Endothelial cell of umbilical vein (primary cell): ENCODE measurements around the gene CHADL. TPM values are rescaled to one million over a fixed set of nuclear protein-coding genes. Genes with fewer than 3 reads are reported as not detected.

Experiments used
- BruUV-seq: library from RNA; stranded (reverse); fragments of 400-500 nt; replicated peaks from 2 replicates; lab custom pipeline; 2021; lab: Mats Ljungman, UMichigan
- CTCF ChIA-PET: fragments of 300-600, 350-600 bp; sonication (Branson Sonifier 250); formaldehyde crosslinking; loops from one replicate; lab custom pipeline; 2021; ENCODE audit warnings: antibody characterized with exemption, inconsistent platforms; lab: Charles Lee
- POLR2A ChIA-PET: fragments of 300-600, 350-600 bp; sonication (Branson Sonifier 250); formaldehyde crosslinking; loops from one replicate; lab custom pipeline; 2021; ENCODE audit warnings: antibody characterized with exemption, inconsistent platforms; lab: Charles Lee
- DNase-seq: peaks from one replicate; pipeline ENCODE4 v3.0.0-alpha.2; 2011; ENCODE audit warnings: low read depth, low spot score
- FAIRE-seq: peaks from 2 replicates; lab custom pipeline; 2011; peaks lifted over from hg19 to GRCh38; lab: Jason Lieb, UNC
- H2AFZ ChIP-seq: 2 replicates; pipeline ENCODE4 v1.6.0; 2012; ENCODE audit warnings: low read depth, low read length, control low read depth, inconsistent platforms
- H3K27ac ChIP-seq: 2 replicates; pipeline ENCODE4 v1.5.1; 2011; ENCODE audit warnings: low read depth, mild to moderate bottlenecking, control low read depth, low read length, moderate library complexity; ENCODE audit not compliant: insufficient read depth
- H3K27me3 ChIP-seq, 2 experiments: 2 replicates each; pipeline versions ENCODE4 v1.6.0 to v1.6.1; 2011; ENCODE audit warnings: low read length in 2 of 2, mixed read lengths in 1 of 2; ENCODE audit not compliant: control insufficient read depth in 2 of 2, insufficient read depth in 2 of 2
- H3K36me3 ChIP-seq, 2 experiments: 2 replicates in 1 of 2; 3 replicates in 1 of 2; pipeline ENCODE4 v1.5.1; 2011; ENCODE audit warnings: low read length in 2 of 2, mild to moderate bottlenecking in 1 of 2, moderate library complexity in 1 of 2; ENCODE audit not compliant: control insufficient read depth in 2 of 2, insufficient read depth in 2 of 2; ENCODE audit errors: extremely low read depth in 1 of 2
- H3K4me1 ChIP-seq: 3 replicates; pipeline ENCODE4 v1.5.1; 2011; ENCODE audit warnings: mild to moderate bottlenecking, low read length; ENCODE audit not compliant: control insufficient read depth, insufficient read depth; ENCODE audit errors: extremely low read depth
- H3K4me2 ChIP-seq: 2 replicates; pipeline ENCODE4 v1.6.1; 2011; ENCODE audit warnings: low read length, control low read depth, mixed read lengths; ENCODE audit not compliant: insufficient read depth
- H3K4me3 ChIP-seq, 3 experiments: fragments of 200-600 bp in 1 of 3; sonication (generic), shearing (Covaris generic) in 1 of 3; replicated peaks in 1 of 3; 2 replicates each; pipeline ENCODE4 v1.5.1; 2011 to 2016; ENCODE audit warnings: control low read depth in 3 of 3, low read length in 3 of 3, mild to moderate bottlenecking in 2 of 3, inconsistent platforms in 1 of 3, low read depth in 1 of 3, moderate library complexity in 1 of 3; ENCODE audit not compliant: insufficient read depth in 1 of 3
- H3K79me2 ChIP-seq: 2 replicates; pipeline ENCODE4 v1.6.0; 2012; ENCODE audit warnings: low read length, inconsistent platforms; ENCODE audit not compliant: control insufficient read depth, insufficient read depth
- H3K9ac ChIP-seq: replicated peaks from 2 replicates; pipeline ENCODE3; 2011; ENCODE audit warnings: low read length, control low read depth; ENCODE audit not compliant: insufficient read depth; ENCODE audit errors: extremely low read depth
- H3K9me1 ChIP-seq: replicated peaks from 3 replicates; pipeline ENCODE4 v1.6.0; 2011; ENCODE audit warnings: mild to moderate bottlenecking, low read length; ENCODE audit not compliant: control insufficient read depth, insufficient read depth; ENCODE audit errors: extremely low read depth
- H3K9me3 ChIP-seq: replicated peaks from 2 replicates; pipeline ENCODE4 v1.5.1; 2012; ENCODE audit warnings: low read length, inconsistent platforms; ENCODE audit not compliant: control insufficient read depth, insufficient read depth
- H4K20me1 ChIP-seq: replicated peaks from 2 replicates; pipeline ENCODE3; 2011; ENCODE audit warnings: mild to moderate bottlenecking, low read length; ENCODE audit not compliant: control insufficient read depth, insufficient read depth; ENCODE audit errors: extremely low read depth
- CTCF ChIP-seq, 2 donors: IDR thresholded peaks; 1 replicate in 1 of 2; 2 replicates in 1 of 2; pipeline ENCODE4 v1.5.1; 2011; ENCODE audit warnings: low read length in 2 of 2, mild to moderate bottlenecking in 2 of 2, moderate library complexity in 2 of 2, control low read depth in 1 of 2, inconsistent platforms in 1 of 2, low read depth in 1 of 2; ENCODE audit not compliant: insufficient read depth in 1 of 2; ENCODE audit errors: extremely low read depth in 1 of 2
- EZH2 ChIP-seq: IDR thresholded peaks from 2 replicates; pipeline ENCODE4 v1.6.1; 2012; ENCODE audit warnings: borderline replicate concordance, low read depth, mild to moderate bottlenecking, moderate library complexity, low read length, inconsistent platforms; ENCODE audit not compliant: severe bottlenecking
- FOS ChIP-seq: IDR thresholded peaks from 2 replicates; pipeline ENCODE4 v1.6.1; 2011; ENCODE audit warnings: mild to moderate bottlenecking, low read length, moderate library complexity, borderline replicate concordance; ENCODE audit not compliant: insufficient read depth
- GATA2 ChIP-seq: IDR thresholded peaks from 2 replicates; pipeline ENCODE4 v1.7.0; 2011; ENCODE audit warnings: low read depth, mild to moderate bottlenecking, moderate library complexity, mixed read lengths, low read length; ENCODE audit not compliant: insufficient read length, insufficient read depth
- JUN ChIP-seq: IDR thresholded peaks from 2 replicates; pipeline ENCODE4 v1.6.1; 2011; ENCODE audit warnings: borderline replicate concordance, low read depth; ENCODE audit not compliant: insufficient read length, insufficient read depth
- MAX ChIP-seq: IDR thresholded peaks from 2 replicates; pipeline ENCODE4 v1.6.1; 2011; ENCODE audit not compliant: insufficient read depth, insufficient read length
- MYC ChIP-seq: IDR thresholded peaks from one replicate; pipeline ENCODE4 v1.6.1; 2011; ENCODE audit warnings: mild to moderate bottlenecking, low read depth, low read length
- POLR2A ChIP-seq: IDR thresholded peaks from 2 replicates; pipeline ENCODE4 v1.6.1; 2012; ENCODE audit warnings: low read depth, mild to moderate bottlenecking, control low read depth, low read length
- POLR2AphosphoS5 ChIP-seq: IDR thresholded peaks from 2 replicates; pipeline ENCODE4 v1.6.1; 2012; ENCODE audit warnings: low read depth, mild to moderate bottlenecking, control low read depth, low read length, moderate library complexity; ENCODE audit not compliant: insufficient read depth
- dilution Hi-C: fragments of 300-500 bp; cut with MboI; formaldehyde crosslinking; loops from one replicate; pipeline ENCODE4 v1.15.0; 2019; ENCODE audit warnings: low sequenced_read_pairs; ENCODE audit not compliant: extremely low pct_ligation_motif_present
- intact Hi-C: fragments of 100-400 bp; cut with micrococcal nuclease; formaldehyde crosslinking; loops from one replicate; pipeline ENCODE4 v1.10.0; 2022
- polyA plus RNA-seq, 4 experiments: library from polyadenylated mRNA; depleted of rRNA in 3 of 4; stranded (reverse) in 3 of 4; unstranded in 1 of 4; fragments of >200 nt; gene quantifications; 2 replicates each; pipeline versions ENCODE4 v1.2.1 to v1.2.3, GENCODE V29; 2011 to 2012; ENCODE audit warnings: missing spikeins in 1 of 4
- total RNA-seq: library from RNA; stranded (reverse); gene quantifications from 2 replicates; pipeline ENCODE4 v1.2.3, GENCODE V29; 2021

CHADL gene
- total and polyA plus RNA-seq, 2 donors (not counting 3 experiments of a cell fraction or from before 2014, with no cell fraction given), result 0.69 to 1.1 TPM

- DNase-seq (no peak), FAIRE-seq (no peak)
- no peaks in the 10 kb centered on the region for H3K27me3 ChIP-seq
- no peaks in the 10 kb centered on the region for H3K9me3 ChIP-seq
- no peak overlapping the region for H3K27ac ChIP-seq
- no peak overlapping the region for H3K4me2 ChIP-seq
- H3K79me2 ChIP-seq, result peaks cover 11% of the 10 kb centered on the region
- H2AFZ ChIP-seq, result no peak overlapping the region
- CTCF ChIA-PET, result interaction anchor here (1.2 to 2.4 kb wide), 5 partner anchors 12 to 335 kb away, joined by 3 to 9 read pairs (median 8); partner anchors contain the start of gene ZC3H7B
- intact Hi-C loops, result no loop called here
- BruUV-seq, result no TSS peak
- dilution Hi-C loops, result no loop called here
- no peak overlapping the region for H3K9ac ChIP-seq
- H3K36me3 ChIP-seq, result peaks cover 31 to 58% of the 10 kb centered on the region in 2 experiments
- H4K20me1 ChIP-seq, result no peaks in the 10 kb centered on the region
- TF ChIP-seq GATA2 (no peak), FOS (no peak), CTCF (IDR thresholded peaks at IDR 0.05; ENCODE audit: extremely low read depth in 1 of 2, insufficient read depth in 1 of 2, low read depth in 1 of 2, low read length in 2 of 2) (no peak), POLR2AphosphoS5 (no peak), MYC (no peak), MAX (no peak), EZH2 (no peak), JUN (no peak), POLR2A (no peak)
- POLR2A ChIA-PET, result no interaction called here
- H3K4me3 ChIP-seq, result no peak overlapping the region
- H3K9me1 ChIP-seq, result no peaks in the 10 kb centered on the region
- peaks cover 14% of the 10 kb centered on the region for H3K4me1 ChIP-seq
Observed at GRCh38 chr22:41257696-41258095, 17.0 kb upstream of the CHADL start.
